HG02852 (cell line): ENCODE results near the gene ANKRD13D.

Source experiments
- ATAC-seq: cut with Tn5 transposase; IDR thresholded peaks from one replicate; pipeline ENCODE4 v1.9.1; 2021; ENCODE audit warnings: mild to moderate bottlenecking, moderate library complexity; ENCODE audit not compliant: unreplicated experiment

The ANKRD13D gene

GRCh38 chr11:67261946-67262681, 27.0 kb upstream of the ANKRD13D start:
- ATAC-seq, result no peak

DNA sequence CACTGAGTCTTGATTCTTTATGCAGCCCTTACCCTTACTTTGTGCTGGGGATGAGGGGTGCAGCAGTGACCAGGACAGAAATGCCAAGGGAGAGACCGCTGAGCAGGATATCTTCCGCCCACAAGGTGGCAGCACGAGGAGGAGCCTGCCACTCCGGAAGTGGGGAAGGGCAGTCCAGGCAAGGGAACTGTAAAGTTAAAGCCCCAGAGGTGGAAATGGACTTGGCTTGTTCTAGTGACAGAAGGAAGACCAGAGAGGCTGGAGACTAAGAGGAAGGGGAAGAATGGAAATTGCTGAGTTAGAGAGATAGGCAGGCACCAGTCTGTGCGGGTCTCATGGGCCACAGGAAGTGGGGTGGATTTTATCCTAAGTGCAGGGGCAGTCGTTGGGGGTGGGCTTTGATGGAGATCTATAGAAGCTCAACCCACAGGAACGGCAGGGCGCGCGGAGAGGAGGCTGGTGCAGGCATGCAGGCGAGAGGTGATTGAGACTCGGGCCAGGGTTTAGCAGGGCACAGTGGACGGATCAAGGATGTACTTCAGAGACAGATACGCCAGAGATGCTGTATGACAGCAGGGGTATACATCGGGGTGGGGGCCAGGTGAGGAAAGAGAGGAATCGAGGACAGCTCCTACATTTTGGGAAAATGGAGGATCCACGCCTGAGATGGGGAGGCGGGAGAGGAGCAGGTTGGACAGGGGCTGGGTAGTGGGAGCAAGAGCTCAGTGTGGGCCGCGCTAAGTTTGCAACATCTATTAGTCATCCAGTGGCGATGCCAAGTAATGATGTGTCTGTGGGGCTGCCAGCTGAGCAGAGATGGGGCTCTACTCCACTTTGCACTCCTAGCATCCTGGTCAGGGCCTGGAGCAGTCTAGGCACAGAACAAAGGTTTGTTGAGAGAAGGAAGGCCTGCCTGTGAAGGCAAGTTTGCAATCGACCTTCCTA, 26.1 kb upstream of the ANKRD13D start:
- no peak for ATAC-seq

- ATAC-seq, result no peak
Measured at GRCh38 chr11:67264260-67264659, 24.8 kb upstream of the ANKRD13D start.

DNA sequence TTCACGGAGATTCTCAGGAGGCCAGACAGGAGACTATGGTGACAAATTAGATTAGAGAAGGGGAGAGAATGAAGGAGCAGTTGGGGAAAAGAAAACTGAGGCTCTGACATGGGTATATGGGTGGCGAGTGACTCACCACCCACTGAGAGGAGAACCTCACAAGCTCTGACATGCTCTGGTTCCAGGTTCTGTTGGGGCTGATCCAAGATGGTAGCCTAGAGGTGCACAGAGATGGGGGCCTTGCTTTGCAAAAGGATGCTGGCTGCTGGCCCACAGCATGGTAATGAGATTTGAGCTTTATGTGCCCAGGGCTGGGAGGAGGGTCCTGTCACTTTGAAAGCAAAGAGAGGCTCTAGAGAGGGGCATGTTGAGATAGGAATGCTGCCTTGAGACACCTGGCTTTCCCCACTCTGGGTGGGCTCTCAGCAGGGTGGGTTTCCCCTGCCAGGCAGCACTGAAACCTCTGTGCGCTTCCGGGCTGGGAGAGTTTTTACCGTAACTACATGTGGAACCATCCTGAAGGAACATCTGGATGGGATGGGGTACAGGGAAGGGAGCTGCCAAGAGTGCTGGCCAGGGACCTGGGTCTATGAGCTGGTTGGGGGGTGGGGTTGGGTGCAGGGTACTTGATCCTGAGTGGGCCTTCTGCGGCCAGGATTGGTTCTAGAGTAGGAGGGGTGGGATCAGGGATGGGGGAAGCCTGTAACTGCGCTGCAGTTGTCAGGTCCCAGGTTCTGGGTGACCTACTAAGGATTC, 24.0 kb upstream of the ANKRD13D start:
- no peak for ATAC-seq

DNA sequence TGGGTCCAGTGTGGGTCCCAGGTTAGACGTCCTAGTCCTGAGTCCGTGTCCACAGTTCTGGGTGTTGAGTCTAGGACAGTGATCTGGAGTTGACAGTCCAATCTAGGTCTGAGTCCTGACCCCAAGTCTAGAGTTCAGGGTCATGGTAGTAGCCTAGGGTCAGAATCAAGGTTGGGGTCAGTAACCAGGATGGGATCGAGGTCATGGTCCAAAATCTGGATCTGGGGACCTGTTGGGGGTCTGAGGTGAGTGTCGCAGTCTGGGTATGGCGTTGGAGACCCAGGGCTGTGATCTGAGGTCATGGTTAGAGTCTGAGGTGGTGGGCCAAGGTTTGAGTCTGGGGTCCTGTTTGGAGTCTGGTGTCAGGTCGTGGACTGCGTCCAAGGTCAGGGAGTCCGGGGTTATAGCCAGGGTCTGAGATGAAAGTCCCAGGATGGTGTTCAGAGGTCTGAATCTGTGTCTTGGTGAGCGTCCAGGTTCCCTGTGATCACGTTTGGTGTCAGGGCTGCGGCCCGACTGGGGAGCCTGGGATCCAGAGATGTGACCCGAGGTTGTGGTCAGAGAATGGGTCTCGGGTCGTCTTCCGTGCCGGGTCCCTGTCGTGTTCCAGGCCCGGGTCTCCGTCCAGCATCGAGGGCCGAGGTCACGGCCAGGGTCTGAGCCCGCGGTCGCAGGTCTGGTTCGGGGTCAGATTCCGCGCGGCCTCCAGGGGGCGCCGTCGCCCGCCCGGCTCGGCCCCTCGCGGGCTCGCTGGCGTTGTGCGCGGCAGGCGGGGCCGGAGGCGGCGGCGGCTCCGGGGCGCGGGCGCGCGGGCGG, 23.3 kb upstream of the ANKRD13D start:
- peak; percentile 40 for ATAC-seq

- peak; percentile 16 for ATAC-seq
Measured at GRCh38 chr11:67266449-67267187, 22.5 kb upstream of the ANKRD13D start, which contains the start of gene GRK2. TSS of gene GRK2 (plus strand) at chr11:67266473. CDS start at chr11:67266700, 227 bp downstream.

- no peak for ATAC-seq
Measured at GRCh38 chr11:67267188-67268080, 21.7 kb upstream of the ANKRD13D start.

GRCh38 chr11:67268081-67268961, 20.8 kb upstream of the ANKRD13D start:
- ATAC-seq, result peak; percentile 46

GRCh38 chr11:67268962-67269268, 20.2 kb upstream of the ANKRD13D start:
- ATAC-seq, result no peak

GRCh38 chr11:67269401-67270255, 19.5 kb upstream of the ANKRD13D start:
- no peak for ATAC-seq

GRCh38 chr11:67270256-67271204, 18.6 kb upstream of the ANKRD13D start:
- no peak for ATAC-seq

DNA sequence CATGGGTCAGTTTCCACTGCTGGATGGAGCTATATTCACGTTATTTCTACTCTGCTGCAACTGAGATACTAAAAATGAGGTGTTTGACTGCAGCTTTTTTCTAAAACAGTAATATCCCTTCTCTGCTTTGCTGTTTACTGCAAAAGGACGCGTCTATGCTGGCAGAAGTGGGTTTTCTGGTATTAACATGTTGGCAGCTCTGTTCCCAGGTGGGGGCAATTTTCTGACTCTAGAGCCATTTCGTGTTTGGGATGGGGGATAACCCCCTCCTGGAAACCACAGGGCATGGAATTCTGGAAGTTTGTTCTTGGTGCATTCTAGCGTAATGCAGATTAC, 17.9 kb upstream of the ANKRD13D start:
- ATAC-seq, result no peak

GRCh38 chr11:67271541-67272284, 17.4 kb upstream of the ANKRD13D start:
- no peak for ATAC-seq

DNA sequence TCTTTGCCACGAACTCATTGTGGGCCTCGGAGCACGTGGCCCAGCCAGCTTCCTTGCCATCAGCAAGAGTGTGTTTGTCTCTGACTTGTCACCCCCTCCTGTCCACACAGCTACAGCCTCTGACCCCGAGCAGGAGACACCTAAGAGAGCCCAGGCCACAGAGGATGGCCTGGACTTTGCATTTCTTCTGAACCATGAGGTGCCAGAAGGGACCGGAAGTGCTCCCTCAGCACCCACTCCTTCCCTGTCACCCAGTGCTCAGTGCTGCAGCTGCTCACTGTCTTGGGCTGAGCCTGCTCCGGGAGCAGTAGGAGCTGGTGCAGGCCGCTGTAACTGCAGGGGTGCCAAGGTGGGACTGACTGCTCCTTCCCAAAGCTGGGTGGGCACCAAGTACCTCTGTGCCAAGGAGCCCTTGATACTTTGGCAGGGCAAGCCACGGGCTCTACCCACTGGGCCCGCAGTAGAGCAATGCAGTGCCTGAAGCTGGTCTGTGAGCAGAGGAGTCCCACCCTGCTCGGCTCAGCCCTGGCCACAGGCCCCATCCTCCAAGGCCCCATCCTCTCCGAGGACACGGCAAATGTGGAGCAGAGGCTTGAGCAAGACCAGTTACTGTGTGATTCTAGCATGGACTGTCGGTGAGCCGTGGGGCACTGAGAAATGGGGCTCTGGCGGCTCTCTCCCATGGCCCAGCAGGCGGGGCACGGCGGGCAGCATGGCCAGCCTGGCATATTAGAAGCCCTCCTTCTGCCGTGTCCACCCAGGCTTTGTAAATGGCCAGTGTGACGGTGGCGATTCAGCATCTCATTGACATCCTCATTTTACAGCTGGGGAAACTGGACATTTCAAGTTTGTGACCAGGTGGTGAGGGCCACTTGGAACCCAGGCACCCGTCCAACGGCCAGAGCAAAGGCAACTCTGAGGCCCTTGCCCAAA, 16.5 kb upstream of the ANKRD13D start:
- no peak for ATAC-seq
